IMR-90 (cell line): Measurements from ENCODE around the gene SRSF4. TPM values are rescaled to one million over a fixed set of nuclear protein-coding genes. Genes with fewer than 3 reads are reported as not detected.

ENCODE experiments used
- ATAC-seq: fragments of 200-7000 bp; cut with Tn5 transposase; 2 replicates; pipeline ENCODE4 v1.9.1; 2020; ENCODE audit warnings: low read depth, mild to moderate bottlenecking, moderate library complexity
- BruUV-seq: library from RNA; stranded (reverse); fragments of 400-500 nt; replicated peaks from 2 replicates; lab custom pipeline; 2021; lab: Mats Ljungman, UMichigan
- CTCF ChIA-PET: fragments of 300-600 bp; formaldehyde crosslinking; extraction: SDS; loops from one replicate; lab custom pipeline; 2021; ENCODE audit warnings: antibody characterized with exemption; lab: Yijun Ruan, JAX
- POLR2A ChIA-PET: fragments of 300-600 bp; sonication (Branson Sonifier 250); formaldehyde crosslinking; loops from one replicate; lab custom pipeline; 2022; ENCODE audit warnings: antibody characterized with exemption; ENCODE audit not compliant: unreplicated experiment; lab: Charles Lee
- DNase-seq: peaks from one replicate; pipeline ENCODE4 v3.0.0; 2013
- H2AFZ ChIP-seq: replicated peaks from 2 replicates; pipeline ENCODE3; 2013; ENCODE audit warnings: low read length, mild to moderate bottlenecking; ENCODE audit not compliant: poor library complexity
- H2AK5ac ChIP-seq: 2 replicates; pipeline ENCODE4 v1.6.1; 2013; ENCODE audit warnings: low read depth, low read length, inconsistent platforms
- H2AK9ac ChIP-seq: replicated peaks from 2 replicates; pipeline ENCODE3; 2013; ENCODE audit warnings: mild to moderate bottlenecking, low read depth, low read length, moderate library complexity; ENCODE audit not compliant: poor library complexity
- H2BK120ac ChIP-seq: 2 replicates; pipeline ENCODE4 v1.6.1; 2013; ENCODE audit warnings: low read depth, low read length, inconsistent platforms
- H2BK15ac ChIP-seq: 3 replicates; pipeline ENCODE4 v1.6.1; 2013; ENCODE audit warnings: low read depth, low read length, inconsistent platforms
- H2BK20ac ChIP-seq: 2 replicates; pipeline ENCODE4 v1.6.1; 2013; ENCODE audit warnings: low read depth, mild to moderate bottlenecking, inconsistent platforms, low read length, moderate library complexity
- H2BK5ac ChIP-seq: 2 replicates; pipeline ENCODE4 v1.6.1; 2013; ENCODE audit warnings: mild to moderate bottlenecking, low read depth, low read length, inconsistent platforms; ENCODE audit not compliant: poor library complexity, severe bottlenecking
- H3K14ac ChIP-seq: replicated peaks from 2 replicates; pipeline ENCODE4 v1.6.1; 2013; ENCODE audit warnings: low read depth, low read length, inconsistent platforms
- H3K18ac ChIP-seq: 2 replicates; pipeline ENCODE4 v1.6.1; 2013; ENCODE audit warnings: low read depth, low read length, control low read depth
- H3K23ac ChIP-seq: 2 replicates; pipeline ENCODE4 v1.6.1; 2013; ENCODE audit warnings: low read depth, low read length, inconsistent platforms
- H3K27ac ChIP-seq: 2 replicates; pipeline ENCODE4 v1.5.1; 2013; ENCODE audit warnings: mild to moderate bottlenecking, control low read depth, low read length; ENCODE audit not compliant: insufficient read depth
- H3K27me3 ChIP-seq: 2 replicates; pipeline ENCODE4 v1.6.1; 2013; ENCODE audit warnings: low read length; ENCODE audit not compliant: control insufficient read depth, insufficient read depth
- H3K36me3 ChIP-seq: 2 replicates; pipeline ENCODE4 v1.6.1; 2013; ENCODE audit warnings: low read length, mixed read lengths; ENCODE audit not compliant: control insufficient read depth, insufficient read depth
- H3K4ac ChIP-seq: 2 replicates; pipeline ENCODE4 v1.6.1; 2013; ENCODE audit warnings: low read depth, low read length, inconsistent platforms
- H3K4me1 ChIP-seq: 2 replicates; pipeline ENCODE4 v1.6.1; 2013; ENCODE audit warnings: low read length, mixed read lengths; ENCODE audit not compliant: control insufficient read depth, insufficient read depth
- H3K4me2 ChIP-seq: 2 replicates; pipeline ENCODE4 v1.6.1; 2013; ENCODE audit warnings: low read depth, mild to moderate bottlenecking, control low read depth, low read length, moderate library complexity
- H3K4me3 ChIP-seq: 2 replicates; pipeline ENCODE4 v1.5.1; 2013; ENCODE audit warnings: low read depth, mild to moderate bottlenecking, control low read depth, low read length, moderate library complexity; ENCODE audit not compliant: insufficient read depth
- H3K56ac ChIP-seq: 2 replicates; pipeline ENCODE4 v1.6.1; 2013; ENCODE audit warnings: low read length, inconsistent platforms; ENCODE audit not compliant: insufficient read depth; ENCODE audit errors: extremely low read depth
- H3K79me1 ChIP-seq, 2 experiments: 2 replicates each; pipeline ENCODE4 v1.6.1; 2013; ENCODE audit warnings: low read length in 2 of 2, inconsistent platforms in 1 of 2, low read depth in 1 of 2
- H3K9ac ChIP-seq: 2 replicates; pipeline ENCODE4 v1.6.1; 2013; ENCODE audit warnings: low read depth, low read length, control low read depth
- H3K9me1 ChIP-seq: 2 replicates; pipeline ENCODE4 v1.6.1; 2013; ENCODE audit warnings: low read length, inconsistent platforms; ENCODE audit not compliant: insufficient read depth
- H3K9me3 ChIP-seq: 2 replicates; pipeline ENCODE4 v1.6.1; 2013; ENCODE audit warnings: low read length; ENCODE audit not compliant: control insufficient read depth, insufficient read depth
- H4K20me1 ChIP-seq: 2 replicates; pipeline ENCODE4 v1.6.1; 2013; ENCODE audit warnings: low read length, inconsistent platforms; ENCODE audit not compliant: insufficient read depth
- H4K5ac ChIP-seq: 2 replicates; pipeline ENCODE4 v1.6.1; 2013; ENCODE audit warnings: mild to moderate bottlenecking, low read depth, low read length, control low read depth
- H4K8ac ChIP-seq, 2 experiments: 2 replicates each; pipeline ENCODE4 v1.6.1; 2013; ENCODE audit warnings: low read depth in 2 of 2, low read length in 2 of 2, control low read depth in 1 of 2, inconsistent platforms in 1 of 2
- H4K91ac ChIP-seq: 2 replicates; pipeline ENCODE4 v1.6.1; 2013; ENCODE audit warnings: low read depth, low read length, inconsistent platforms; ENCODE audit not compliant: insufficient read depth
- BHLHE40 ChIP-seq: fragments of 150-350 bp; IDR thresholded peaks from 2 replicates; pipeline ENCODE4 v1.6.1; 2016; ENCODE audit warnings: mild to moderate bottlenecking, low read depth, low read length
- FOS ChIP-seq: fragments of 150-350 bp; IDR thresholded peaks from 2 replicates; pipeline ENCODE4 v1.6.1; 2016; ENCODE audit warnings: low read depth, low read length
- MXI1 ChIP-seq: IDR thresholded peaks from 2 replicates; pipeline ENCODE4 v1.6.1; 2012; ENCODE audit warnings: low read depth, mild to moderate bottlenecking, low read length, moderate library complexity, borderline replicate concordance
- RCOR1 ChIP-seq: IDR thresholded peaks from 2 replicates; pipeline ENCODE4 v1.6.1; 2012; ENCODE audit warnings: mild to moderate bottlenecking, low read length, improper control_type of control experiment; ENCODE audit not compliant: insufficient replicate concordance
- WGBS, 2 experiments: methylation state at CpG; one replicate each; pipeline versions ENCODE4 v1.1.5 to v1.1.7; 2013; ENCODE audit warnings: missing lambda C conversion rate in 2 of 2; ENCODE audit not compliant: insufficient read length in 1 of 2; ENCODE audit errors: extremely low coverage in 2 of 2; 5-methylcytosine and 5-hydroxymethylcytosine counted together
- dilution Hi-C: fragments of 300-500 bp; cut with HindIII; formaldehyde crosslinking; loops from one replicate; pipeline ENCODE4 v1.14.3; 2018; ENCODE audit warnings: low sequenced_read_pairs; ENCODE audit not compliant: unreplicated experiment
- in situ Hi-C: fragments of 300-500 bp; cut with MboI; formaldehyde crosslinking; loops from 3 replicates; pipeline ENCODE4 v1.14.3; 2019; ENCODE audit warnings: low sequenced_read_pairs, inconsistent platforms, mixed read lengths
- intact Hi-C: fragments of 100-400 bp; cut with micrococcal nuclease; formaldehyde crosslinking; loops from 2 replicates; pipeline ENCODE4 v1.10.0; 2022
- polyA plus RNA-seq, 3 experiments: library from polyadenylated mRNA; depleted of rRNA; stranded (reverse); fragments of >200 nt; gene quantifications; 2 replicates each; pipeline ENCODE4 v1.2.3, GENCODE V29; 2012; ENCODE audit warnings: low replicate concordance in 1 of 3
- total RNA-seq: library from RNA; depleted of rRNA; stranded (reverse); fragments of >200 nt; gene quantifications from 2 replicates; pipeline ENCODE4 v1.2.3, GENCODE V29; 2012
- TF ChIP-seq, protein P1 (sequence below): conservative IDR thresholded peaks from 2 replicates; pipeline ENCODE4 v1.5.1; 2012; ENCODE audit warnings: mild to moderate bottlenecking, low read depth, low read length, improper control_type of control experiment

SRSF4 gene
- total and polyA plus RNA-seq, 2 of the 4 experiments (the other 2 are of a cell fraction), result 20.8 to 48.5 TPM

GRCh38 chr1:29134695-29135028 is 47.0 kb downstream of the SRSF4 start:
- Histone ChIP-seq H3K9ac (no peak overlapping the region), H3K27ac (no peak overlapping the region), H3K79me1 (no peaks in the 10 kb centered on the region), H3K9me3 (no peaks in the 10 kb centered on the region), H2BK5ac (no peak overlapping the region), H3K9me1 (no peaks in the 10 kb centered on the region), H2BK20ac (no peak overlapping the region), H2BK120ac (no peak overlapping the region), H2AK9ac (no peak overlapping the region), H3K14ac (no peak overlapping the region), H3K23ac (no peak overlapping the region), H3K4me2 (no peak overlapping the region), H2BK15ac (no peak overlapping the region), H3K18ac (no peak overlapping the region), H3K56ac (no peak overlapping the region), H3K4ac (no peak overlapping the region), H3K27me3 (0 out of 2 replicates have a peak, but pooled peaks cover 2% of the 10 kb centered on the region), H3K4me1 (no peaks in the 10 kb centered on the region; the same call in 1 of the 2 replicates), H4K20me1 (no peaks in the 10 kb centered on the region), H4K8ac (no peak overlapping the region), H2AK5ac (no peak overlapping the region), H4K91ac (no peak overlapping the region), H4K5ac (no peak overlapping the region), H2AFZ (no peak overlapping the region), H3K4me3 (no peak overlapping the region), H3K36me3 (no peaks in the 10 kb centered on the region)
- 100% methylated on average over 2 of the region's 10 CpGs; no CpG with 5 or more reads in 1 of the 2 experiments for WGBS, 2 experiments
- no TSS peak for BruUV-seq
- TF ChIP-seq BHLHE40 (no peak), MXI1 (no peak), FOS (no peak), RCOR1 (no peak)
- TF ChIP-seq, protein P1, sequence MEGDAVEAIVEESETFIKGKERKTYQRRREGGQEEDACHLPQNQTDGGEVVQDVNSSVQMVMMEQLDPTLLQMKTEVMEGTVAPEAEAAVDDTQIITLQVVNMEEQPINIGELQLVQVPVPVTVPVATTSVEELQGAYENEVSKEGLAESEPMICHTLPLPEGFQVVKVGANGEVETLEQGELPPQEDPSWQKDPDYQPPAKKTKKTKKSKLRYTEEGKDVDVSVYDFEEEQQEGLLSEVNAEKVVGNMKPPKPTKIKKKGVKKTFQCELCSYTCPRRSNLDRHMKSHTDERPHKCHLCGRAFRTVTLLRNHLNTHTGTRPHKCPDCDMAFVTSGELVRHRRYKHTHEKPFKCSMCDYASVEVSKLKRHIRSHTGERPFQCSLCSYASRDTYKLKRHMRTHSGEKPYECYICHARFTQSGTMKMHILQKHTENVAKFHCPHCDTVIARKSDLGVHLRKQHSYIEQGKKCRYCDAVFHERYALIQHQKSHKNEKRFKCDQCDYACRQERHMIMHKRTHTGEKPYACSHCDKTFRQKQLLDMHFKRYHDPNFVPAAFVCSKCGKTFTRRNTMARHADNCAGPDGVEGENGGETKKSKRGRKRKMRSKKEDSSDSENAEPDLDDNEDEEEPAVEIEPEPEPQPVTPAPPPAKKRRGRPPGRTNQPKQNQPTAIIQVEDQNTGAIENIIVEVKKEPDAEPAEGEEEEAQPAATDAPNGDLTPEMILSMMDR, result no peak
- CTCF ChIA-PET, result interaction anchor here (0.7 kb wide), 1 partner anchor 75 kb away, joined by 4 read pairs; no protein-coding TSS in a partner anchor
- POLR2A ChIA-PET, result no interaction called here
- ATAC-seq, result no peak
- intact Hi-C loops, result no loop called here
- DNase-seq, result no peak
- dilution Hi-C loops, result no loop called here
- in situ Hi-C loops, result no loop called here
